Retinal pigment epithelial cell (primary cell): ENCODE results near the gene ICAM2.
A peak's percentile ranks its signal among the peaks of the same experiment; 100 is the strongest.

ENCODE experiments used
- DNase-seq: peaks from one replicate; pipeline ENCODE4 v3.0.0-alpha.2; 2010; ENCODE audit warnings: low read depth
- H3K4me3 ChIP-seq: 2 replicates; pipeline ENCODE4 v1.5.1; 2011; ENCODE audit warnings: mild to moderate bottlenecking, low read length, control low read depth, moderate library complexity
- TF ChIP-seq, protein P1 (sequence below): conservative IDR thresholded peaks from 2 replicates; pipeline ENCODE4 v1.5.1; 2011; ENCODE audit warnings: low read depth, low read length, control low read depth, inconsistent platforms

ICAM2 gene

DNA sequence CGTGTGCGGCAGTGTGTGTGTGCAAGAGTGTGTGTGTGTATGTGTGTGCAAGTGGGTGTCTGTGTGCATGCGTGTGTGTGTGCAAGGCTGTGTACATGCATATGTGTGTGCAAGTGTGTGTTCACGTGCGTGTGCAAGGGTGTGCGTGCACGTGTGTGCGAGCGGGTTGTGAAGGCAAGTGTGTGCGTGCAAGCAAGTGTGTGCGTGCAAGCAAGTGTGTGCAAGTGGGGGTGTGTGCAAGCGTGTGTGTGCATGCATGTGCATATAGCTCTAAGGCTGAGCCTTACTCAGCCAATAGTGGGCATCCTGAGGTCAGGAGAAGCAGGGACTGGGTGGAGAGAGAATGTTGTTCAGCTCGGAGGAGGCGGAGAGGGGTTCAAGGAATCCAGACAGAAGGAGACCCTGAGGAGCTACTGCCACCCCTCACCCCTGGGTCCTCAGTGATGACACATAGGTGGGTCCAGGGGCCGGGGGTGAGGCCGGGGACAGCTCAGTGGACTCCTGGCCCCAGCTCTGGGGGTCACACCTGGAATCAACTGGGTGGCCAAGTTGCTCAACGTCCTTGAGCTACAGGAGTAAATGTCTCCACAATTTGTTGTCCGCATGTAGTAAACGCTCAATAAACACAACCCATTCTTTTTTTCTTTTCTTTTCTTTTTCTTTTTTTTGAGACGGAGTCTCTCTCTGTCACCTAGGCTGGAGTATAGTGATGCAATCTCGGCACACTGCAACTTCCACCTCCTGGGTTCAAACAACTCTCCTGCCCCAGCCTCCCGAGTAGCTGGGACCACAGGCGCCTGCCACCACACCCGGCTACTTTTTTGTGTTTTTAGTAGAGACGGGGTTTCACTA lies 20.5 kb downstream of the ICAM2 start:
- no peak for DNase-seq
- no peak overlapping the region for H3K4me3 ChIP-seq
- TF ChIP-seq, protein P1, sequence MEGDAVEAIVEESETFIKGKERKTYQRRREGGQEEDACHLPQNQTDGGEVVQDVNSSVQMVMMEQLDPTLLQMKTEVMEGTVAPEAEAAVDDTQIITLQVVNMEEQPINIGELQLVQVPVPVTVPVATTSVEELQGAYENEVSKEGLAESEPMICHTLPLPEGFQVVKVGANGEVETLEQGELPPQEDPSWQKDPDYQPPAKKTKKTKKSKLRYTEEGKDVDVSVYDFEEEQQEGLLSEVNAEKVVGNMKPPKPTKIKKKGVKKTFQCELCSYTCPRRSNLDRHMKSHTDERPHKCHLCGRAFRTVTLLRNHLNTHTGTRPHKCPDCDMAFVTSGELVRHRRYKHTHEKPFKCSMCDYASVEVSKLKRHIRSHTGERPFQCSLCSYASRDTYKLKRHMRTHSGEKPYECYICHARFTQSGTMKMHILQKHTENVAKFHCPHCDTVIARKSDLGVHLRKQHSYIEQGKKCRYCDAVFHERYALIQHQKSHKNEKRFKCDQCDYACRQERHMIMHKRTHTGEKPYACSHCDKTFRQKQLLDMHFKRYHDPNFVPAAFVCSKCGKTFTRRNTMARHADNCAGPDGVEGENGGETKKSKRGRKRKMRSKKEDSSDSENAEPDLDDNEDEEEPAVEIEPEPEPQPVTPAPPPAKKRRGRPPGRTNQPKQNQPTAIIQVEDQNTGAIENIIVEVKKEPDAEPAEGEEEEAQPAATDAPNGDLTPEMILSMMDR, result no peak

DNA sequence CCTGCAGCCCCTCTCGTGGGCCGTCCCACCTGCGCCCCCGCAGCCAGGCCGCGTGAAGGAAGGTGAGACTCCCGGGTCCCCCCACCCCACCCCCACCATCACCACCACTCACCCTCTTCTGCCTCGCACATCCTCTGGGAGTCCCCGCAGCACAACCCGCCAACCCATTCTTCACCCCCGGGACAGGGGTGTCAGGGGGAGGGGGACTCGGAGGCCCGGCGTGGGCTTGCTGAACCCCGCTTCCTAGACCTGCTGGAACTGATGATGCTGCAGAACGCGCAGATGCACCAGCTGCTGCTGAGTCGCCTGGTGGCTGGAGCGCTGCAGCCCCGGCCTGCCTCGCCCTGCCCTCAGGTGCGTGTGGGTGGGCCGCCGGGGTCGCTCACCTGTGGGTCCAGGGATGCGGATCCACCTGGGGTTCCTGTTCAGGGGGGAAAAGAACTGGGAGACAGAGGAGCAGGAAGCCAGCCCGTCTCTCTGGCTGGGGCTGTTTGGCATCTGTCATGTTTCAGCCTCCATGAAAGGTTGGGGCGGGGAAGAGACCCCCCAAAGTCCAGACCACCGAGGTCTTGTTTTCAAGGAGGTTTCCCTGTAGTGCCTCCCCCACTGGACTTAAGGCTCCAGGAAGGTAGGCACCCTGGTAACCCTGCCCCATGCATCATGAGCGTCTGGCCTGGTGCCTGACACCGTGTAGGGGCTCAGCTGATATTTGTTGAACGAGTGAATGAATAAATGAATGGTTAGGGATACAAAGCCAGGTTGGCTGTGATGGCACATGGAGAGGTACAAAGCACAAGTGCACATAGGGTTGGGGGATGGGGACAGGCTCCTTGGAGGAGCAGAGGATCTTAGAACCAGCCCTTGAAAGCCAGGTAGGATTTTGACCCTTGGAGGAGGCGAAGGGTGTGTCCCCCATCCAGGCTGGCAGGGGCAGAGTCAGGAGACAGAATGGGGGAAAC lies 21.4 kb downstream of the ICAM2 start:
- TF ChIP-seq, protein P1, result no peak
- DNase-seq, result no peak
- peak overlapping the region; percentile 77 for H3K4me3 ChIP-seq

DNA sequence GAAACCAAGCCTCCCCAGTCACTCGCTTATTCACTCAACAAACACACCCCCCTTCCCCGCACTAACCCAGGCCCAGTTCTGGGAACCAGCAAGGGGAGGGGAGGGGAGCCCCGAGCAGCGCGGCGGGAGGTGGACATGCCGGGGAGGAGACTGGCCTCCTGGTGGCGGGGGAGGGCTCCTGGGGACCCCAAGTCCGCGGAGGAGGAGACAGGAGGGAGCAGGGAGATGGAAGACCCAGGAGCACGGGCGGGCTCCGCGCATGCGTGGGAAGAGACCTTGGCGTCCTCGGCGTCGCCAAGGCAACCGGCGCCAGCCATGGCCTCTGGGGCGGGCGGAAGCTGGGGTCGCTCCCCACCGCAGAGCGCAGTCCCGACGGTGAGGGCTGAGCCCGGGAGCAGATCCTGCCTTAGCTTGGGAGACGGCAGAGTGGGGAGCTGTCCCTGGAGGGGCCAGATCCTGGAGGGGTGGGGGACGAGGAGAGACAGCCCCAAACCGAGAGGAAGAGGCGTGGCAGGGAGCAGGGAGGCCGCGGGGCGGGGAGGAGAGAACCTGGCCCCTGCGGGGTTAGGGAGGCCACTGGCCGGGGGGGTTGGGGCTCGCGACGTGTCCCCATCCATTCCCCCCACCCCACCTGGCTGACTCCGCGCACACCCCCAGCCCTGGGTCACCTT lies 22.2 kb downstream of the ICAM2 start, which contains the start of gene PRR29:
Gene PRR29, plus strand, starts transcription at position 302 of the 671 bp plus-strand sequence. Its CDS starts 14 bp downstream, at position 316.
- peak within 1 kb of the TSS; percentile 77 for H3K4me3 ChIP-seq
- DNase-seq, result no peak
- TF ChIP-seq, protein P1, result no peak

DNA sequence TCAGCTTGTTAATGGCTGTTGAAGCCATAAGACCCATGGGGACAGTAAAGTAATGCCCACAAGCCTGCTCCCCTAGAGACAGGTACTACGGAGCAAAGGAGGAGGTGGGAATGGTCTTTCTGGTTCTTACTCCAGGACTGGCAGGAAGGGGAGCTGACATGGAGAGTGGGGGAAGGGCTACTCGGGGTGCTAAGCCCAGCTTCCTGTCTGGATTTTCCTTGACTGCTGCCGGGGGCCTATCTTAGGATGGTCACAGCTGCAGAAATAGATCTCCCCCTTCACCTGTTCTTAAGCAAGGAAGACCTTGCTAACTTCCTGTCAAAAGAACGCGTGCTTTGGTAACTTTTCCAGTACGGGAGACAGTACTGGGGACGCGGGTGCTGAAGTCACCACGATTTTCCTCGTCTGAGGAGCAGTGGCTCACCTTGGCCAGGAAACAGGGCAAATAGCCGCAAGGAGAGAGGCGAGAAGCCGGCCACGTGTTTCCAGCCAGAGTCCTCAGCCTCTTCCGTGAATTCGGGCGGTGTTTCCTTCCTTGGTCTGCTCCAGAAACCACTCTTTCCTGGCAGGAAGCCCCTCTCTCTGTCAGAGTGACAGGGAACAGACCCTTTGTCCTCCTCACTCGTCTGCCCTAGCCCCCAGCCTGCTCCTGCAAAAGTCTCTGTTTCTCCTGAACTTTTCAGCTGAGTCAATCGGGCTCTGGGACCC lies 22.9 kb downstream of the ICAM2 start:
- DNase-seq, result no peak
- TF ChIP-seq, protein P1, result no peak

DNA sequence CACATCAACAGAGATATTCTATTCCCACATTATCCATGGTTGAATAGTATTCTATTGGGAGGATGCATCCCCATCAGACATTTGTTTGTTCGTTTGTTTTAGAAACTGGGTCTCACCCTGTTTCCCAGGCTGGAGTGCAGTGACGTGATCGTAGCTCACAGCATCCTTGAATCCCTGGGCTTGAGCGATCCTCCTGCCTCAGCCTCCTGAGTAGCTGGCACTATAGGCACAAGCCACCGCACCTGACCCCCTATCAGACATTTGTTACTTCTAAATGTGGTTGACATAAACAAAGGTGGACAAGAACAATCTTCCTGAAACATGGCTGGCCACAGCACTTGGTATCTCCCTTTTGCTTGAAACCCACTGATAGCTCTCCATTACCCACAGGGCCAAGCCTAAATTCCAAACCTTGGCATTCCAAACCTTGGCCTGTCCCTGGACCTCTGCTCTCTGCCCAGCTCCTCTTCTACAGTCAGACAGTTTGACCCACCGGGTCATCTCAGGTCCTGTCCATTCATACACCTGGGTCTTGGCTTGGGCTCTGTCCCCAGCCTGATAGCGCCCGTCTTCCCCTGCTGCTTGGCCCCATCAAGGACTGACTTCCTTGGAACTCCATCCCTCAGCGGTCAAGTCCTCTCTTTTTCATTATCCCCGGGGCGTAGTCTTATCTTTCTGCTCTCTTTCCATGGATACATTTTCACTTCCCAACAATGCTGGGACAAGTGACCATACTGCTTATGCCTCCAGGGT lies 23.8 kb downstream of the ICAM2 start:
- TF ChIP-seq, protein P1, result no peak
- no peak overlapping the region for H3K4me3 ChIP-seq
- no peak for DNase-seq

More for the DNA sequence above, 22.9 kb downstream of the ICAM2 start:
- H3K4me3 ChIP-seq, result peak overlapping the region; percentile 77
